ENCODE measurements around the gene UBXN2A.
"Not testable (repeated sequence)": the region's sequence is repeated elsewhere in the genome, so short reads cannot be mapped to it uniquely, and the experiment has no call there.

Gene UBXN2A

GRCh38 chr2:23944976-23945375, 4.7 kb downstream of the UBXN2A start:
- Histone ChIP-seq H3K36me3 (ENCODE audit: insufficient read depth, low read length) (no peaks in the 10 kb centered on the region), H4K20me1 (ENCODE audit: insufficient read depth, low read length, poor library complexity, severe bottlenecking) (peaks cover 12% of the 10 kb centered on the region), H3K4me1 (ENCODE audit: insufficient read depth, low read length, poor library complexity, severe bottlenecking) (peaks cover 19% of the 10 kb centered on the region), H3K9me2 (replicated peaks; ENCODE audit: low read depth, low read length) (no peaks in the 10 kb centered on the region), H3K9ac (ENCODE audit: low read depth, low read length, poor library complexity, severe bottlenecking) (no peak overlapping the region), H2AFZ (ENCODE audit: low read length) (no peak overlapping the region), H3K4me2 (ENCODE audit: low read depth, low read length, poor library complexity, severe bottlenecking) (peak overlapping the region; percentile 44), H3K4me3 (ENCODE audit: low read length, poor library complexity, severe bottlenecking) (no peak overlapping the region), H3F3A (ENCODE audit: low read depth) (no peaks in the 10 kb centered on the region), H3K79me2 (ENCODE audit: insufficient read depth, low read length) (peaks cover 50% of the 10 kb centered on the region), H3K27me3 (ENCODE audit: insufficient read depth, low read length, poor library complexity, severe bottlenecking) (no peaks in the 10 kb centered on the region), H3K9me3 (ENCODE audit: insufficient read depth, low read depth, low read length) (no peaks in the 10 kb centered on the region)
- TF ChIP-seq EZH2phosphoT487 (IDR thresholded peaks at IDR 0.05; ENCODE audit: borderline replicate concordance), result no peak

GRCh38 chr2:23947350-23947749, 7.1 kb downstream of the UBXN2A start:
- H2AFZ ChIP-seq (ENCODE audit: low read length), result no peak overlapping the region
- H4K20me1 ChIP-seq (ENCODE audit: insufficient read depth, low read length, poor library complexity, severe bottlenecking), result peaks cover 6% of the 10 kb centered on the region
- no peaks in the 10 kb centered on the region for H3K36me3 ChIP-seq (ENCODE audit: insufficient read depth, low read length)
- no peaks in the 10 kb centered on the region for H3K27me3 ChIP-seq (ENCODE audit: insufficient read depth, low read length, poor library complexity, severe bottlenecking)
- H3K9me2 ChIP-seq (replicated peaks; ENCODE audit: low read depth, low read length), result no peaks in the 10 kb centered on the region
- no peaks in the 10 kb centered on the region for H3K9me3 ChIP-seq (ENCODE audit: insufficient read depth, low read depth, low read length)
- H3K4me1 ChIP-seq (ENCODE audit: insufficient read depth, low read length, poor library complexity, severe bottlenecking), result peaks cover 9% of the 10 kb centered on the region
- peak overlapping the region; percentile 17 for H3K4me2 ChIP-seq (ENCODE audit: low read depth, low read length, poor library complexity, severe bottlenecking)
- TF ChIP-seq EZH2phosphoT487 (IDR thresholded peaks at IDR 0.05; ENCODE audit: borderline replicate concordance), result no peak
- TF ChIP-seq, protein P1, sequence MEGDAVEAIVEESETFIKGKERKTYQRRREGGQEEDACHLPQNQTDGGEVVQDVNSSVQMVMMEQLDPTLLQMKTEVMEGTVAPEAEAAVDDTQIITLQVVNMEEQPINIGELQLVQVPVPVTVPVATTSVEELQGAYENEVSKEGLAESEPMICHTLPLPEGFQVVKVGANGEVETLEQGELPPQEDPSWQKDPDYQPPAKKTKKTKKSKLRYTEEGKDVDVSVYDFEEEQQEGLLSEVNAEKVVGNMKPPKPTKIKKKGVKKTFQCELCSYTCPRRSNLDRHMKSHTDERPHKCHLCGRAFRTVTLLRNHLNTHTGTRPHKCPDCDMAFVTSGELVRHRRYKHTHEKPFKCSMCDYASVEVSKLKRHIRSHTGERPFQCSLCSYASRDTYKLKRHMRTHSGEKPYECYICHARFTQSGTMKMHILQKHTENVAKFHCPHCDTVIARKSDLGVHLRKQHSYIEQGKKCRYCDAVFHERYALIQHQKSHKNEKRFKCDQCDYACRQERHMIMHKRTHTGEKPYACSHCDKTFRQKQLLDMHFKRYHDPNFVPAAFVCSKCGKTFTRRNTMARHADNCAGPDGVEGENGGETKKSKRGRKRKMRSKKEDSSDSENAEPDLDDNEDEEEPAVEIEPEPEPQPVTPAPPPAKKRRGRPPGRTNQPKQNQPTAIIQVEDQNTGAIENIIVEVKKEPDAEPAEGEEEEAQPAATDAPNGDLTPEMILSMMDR (conservative IDR thresholded peaks at IDR 0.05; ENCODE audit: low read length), result no peak
- H3K4me3 ChIP-seq (ENCODE audit: low read length, poor library complexity, severe bottlenecking), result no peak overlapping the region
- no peak overlapping the region for H3K9ac ChIP-seq (ENCODE audit: low read depth, low read length, poor library complexity, severe bottlenecking)
- peaks cover 47% of the 10 kb centered on the region for H3K79me2 ChIP-seq (ENCODE audit: insufficient read depth, low read length)
- H3F3A ChIP-seq (ENCODE audit: low read depth), result no peaks in the 10 kb centered on the region

GRCh38 chr2:23952558-23952957, 12.3 kb downstream of the UBXN2A start:
- not testable (repeated sequence) for H3K27me3 ChIP-seq (ENCODE audit: insufficient read depth, low read length, poor library complexity, severe bottlenecking); H3F3A ChIP-seq (ENCODE audit: low read depth); H2AFZ ChIP-seq (ENCODE audit: low read length); H3K9ac ChIP-seq (ENCODE audit: low read depth, low read length, poor library complexity, severe bottlenecking); H3K9me2 ChIP-seq (replicated peaks; ENCODE audit: low read depth, low read length); H3K9me3 ChIP-seq (ENCODE audit: insufficient read depth, low read depth, low read length); H3K36me3 ChIP-seq (ENCODE audit: insufficient read depth, low read length); H3K4me1 ChIP-seq (ENCODE audit: insufficient read depth, low read length, poor library complexity, severe bottlenecking); H3K4me2 ChIP-seq (ENCODE audit: low read depth, low read length, poor library complexity, severe bottlenecking); H3K4me3 ChIP-seq (ENCODE audit: low read length, poor library complexity, severe bottlenecking)
- H4K20me1 ChIP-seq (ENCODE audit: insufficient read depth, low read length, poor library complexity, severe bottlenecking), result peaks cover 10% of the 10 kb centered on the region
- H3K79me2 ChIP-seq (ENCODE audit: insufficient read depth, low read length), result peaks cover 33% of the 10 kb centered on the region

GRCh38 chr2:23953625-23954024, 13.4 kb downstream of the UBXN2A start:
- Histone ChIP-seq H3K4me3 (ENCODE audit: low read length, poor library complexity, severe bottlenecking) (no peak overlapping the region), H4K20me1 (ENCODE audit: insufficient read depth, low read length, poor library complexity, severe bottlenecking) (peaks cover 10% of the 10 kb centered on the region), H3K9me3 (ENCODE audit: insufficient read depth, low read depth, low read length) (no peaks in the 10 kb centered on the region), H3K9ac (ENCODE audit: low read depth, low read length, poor library complexity, severe bottlenecking) (no peak overlapping the region), H3K79me2 (ENCODE audit: insufficient read depth, low read length) (peaks cover 33% of the 10 kb centered on the region), H3K36me3 (ENCODE audit: insufficient read depth, low read length) (no peaks in the 10 kb centered on the region), H3F3A (ENCODE audit: low read depth) (no peaks in the 10 kb centered on the region), H3K27me3 (ENCODE audit: insufficient read depth, low read length, poor library complexity, severe bottlenecking) (no peaks in the 10 kb centered on the region), H2AFZ (ENCODE audit: low read length) (no peak overlapping the region), H3K4me1 (ENCODE audit: insufficient read depth, low read length, poor library complexity, severe bottlenecking) (no peaks in the 10 kb centered on the region), H3K9me2 (replicated peaks; ENCODE audit: low read depth, low read length) (no peaks in the 10 kb centered on the region), H3K4me2 (ENCODE audit: low read depth, low read length, poor library complexity, severe bottlenecking) (no peak overlapping the region)
- TF ChIP-seq, protein P1 (conservative IDR thresholded peaks at IDR 0.05; ENCODE audit: low read length), result no peak
- TF ChIP-seq EZH2phosphoT487 (IDR thresholded peaks at IDR 0.05; ENCODE audit: borderline replicate concordance), result no peak
